ENCODE measurements around the gene ZMIZ1.
"Not testable (repeated sequence)": the region's sequence is repeated elsewhere in the genome, so short reads cannot be mapped to it uniquely, and the experiment has no call there.

The ZMIZ1 gene

DNA sequence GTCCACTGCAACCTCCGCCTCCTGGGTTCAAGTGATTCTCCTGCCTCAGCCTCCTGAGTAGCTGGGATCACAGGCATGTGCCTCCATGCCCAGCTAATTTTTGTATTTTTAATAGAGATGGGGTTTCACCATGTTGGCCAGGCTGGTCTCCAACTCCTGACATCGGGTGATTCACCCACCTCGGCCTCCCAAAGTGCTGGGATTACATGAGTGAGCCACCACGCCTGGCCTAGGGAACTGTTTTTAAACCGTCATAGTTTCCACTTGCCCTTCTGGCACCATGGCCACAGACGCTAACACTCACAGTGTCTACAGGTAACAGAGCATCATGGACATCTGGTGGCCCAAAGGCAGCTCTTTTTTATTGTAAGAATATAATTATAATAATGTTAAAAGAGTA lies 32.4 kb upstream of the ZMIZ1 start:
- peaks cover 10% of the 10 kb centered on the region for H3K4me1 ChIP-seq (ENCODE audit: control insufficient read depth, insufficient read depth, low read length)
- not testable (repeated sequence) for H3K9ac ChIP-seq (ENCODE audit: low read depth, low read length); H3K9me3 ChIP-seq (ENCODE audit: control insufficient read depth, insufficient read depth, low read length); H3K27ac ChIP-seq (ENCODE audit: low read depth, low read length); H3K4me3 ChIP-seq (ENCODE audit: low read depth, low read length); H3K36me3 ChIP-seq (ENCODE audit: control insufficient read depth, insufficient read depth, low read length); H3K27me3 ChIP-seq (ENCODE audit: control insufficient read depth, insufficient read depth, low read length)

DNA sequence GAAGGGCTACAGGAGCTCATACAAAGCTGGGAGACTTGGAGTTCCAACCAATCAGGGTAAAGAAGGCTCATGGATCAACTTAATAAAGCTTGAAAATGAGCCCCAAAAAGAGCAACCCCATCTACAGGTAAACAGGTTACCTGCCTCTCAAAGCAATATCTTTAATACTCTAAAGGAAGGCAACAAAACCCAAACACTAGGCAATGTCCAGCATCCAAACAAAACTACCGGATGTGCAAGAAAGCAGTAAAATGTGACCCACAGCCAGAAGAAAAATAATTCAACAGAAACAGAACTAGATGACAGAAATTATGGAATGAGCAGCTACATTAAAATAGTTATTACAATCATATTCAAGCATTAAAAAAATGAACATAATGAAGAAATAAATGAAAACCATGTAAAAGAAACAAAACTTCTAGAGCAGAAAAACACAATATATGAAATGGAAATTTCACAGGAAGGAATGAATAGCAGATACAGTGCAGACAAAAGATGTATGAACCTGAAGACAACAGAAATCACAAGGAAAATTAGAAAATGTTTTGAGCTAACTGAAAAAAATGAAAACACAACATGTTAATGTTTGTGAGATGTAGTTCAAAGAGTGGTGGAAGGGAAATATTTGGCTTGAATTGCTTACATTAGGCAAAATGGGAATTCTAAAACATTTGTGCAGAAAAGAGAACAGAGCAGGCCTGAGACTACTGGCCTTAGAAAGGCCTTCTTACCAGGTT lies 30.5 kb upstream of the ZMIZ1 start:
- Histone ChIP-seq H3K27me3 (ENCODE audit: control insufficient read depth, insufficient read depth, low read length) (peaks cover 7% of the 10 kb centered on the region), H3K9me3 (ENCODE audit: control insufficient read depth, insufficient read depth, low read length) (no peaks in the 10 kb centered on the region), H3K4me1 (ENCODE audit: control insufficient read depth, insufficient read depth, low read length) (peaks cover 10% of the 10 kb centered on the region), H3K36me3 (ENCODE audit: control insufficient read depth, insufficient read depth, low read length) (no peaks in the 10 kb centered on the region), H3K4me3 (ENCODE audit: low read depth, low read length) (no peak overlapping the region), H3K27ac (ENCODE audit: low read depth, low read length) (no peak overlapping the region), H3K9ac (ENCODE audit: low read depth, low read length) (no peak overlapping the region)

DNA sequence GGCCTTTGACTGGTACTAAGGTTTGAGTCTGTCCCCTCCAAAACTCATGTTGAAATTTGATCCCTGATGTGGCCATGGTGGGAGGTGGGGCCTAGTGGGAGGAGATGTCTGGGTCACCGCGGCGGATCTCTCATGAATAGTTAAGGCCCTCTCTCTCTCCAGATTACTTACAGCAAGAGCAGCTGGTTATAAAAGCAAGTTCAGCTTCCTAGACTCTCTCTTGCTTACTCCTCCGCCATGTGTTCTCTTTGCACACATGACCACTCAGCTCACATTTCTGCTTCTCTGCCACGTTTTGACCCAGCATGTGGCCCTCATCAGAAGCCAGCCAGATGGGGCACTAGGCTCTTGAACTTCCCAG lies 29.9 kb upstream of the ZMIZ1 start:
- H3K27ac ChIP-seq (ENCODE audit: low read depth, low read length), result no peak overlapping the region
- peaks cover 10% of the 10 kb centered on the region for H3K4me1 ChIP-seq (ENCODE audit: control insufficient read depth, insufficient read depth, low read length)
- H3K4me3 ChIP-seq (ENCODE audit: low read depth, low read length), result no peak overlapping the region
- no peaks in the 10 kb centered on the region for H3K36me3 ChIP-seq (ENCODE audit: control insufficient read depth, insufficient read depth, low read length)
- H3K9ac ChIP-seq (ENCODE audit: low read depth, low read length), result no peak overlapping the region
- peaks cover 7% of the 10 kb centered on the region for H3K27me3 ChIP-seq (ENCODE audit: control insufficient read depth, insufficient read depth, low read length)
- H3K9me3 ChIP-seq (ENCODE audit: control insufficient read depth, insufficient read depth, low read length), result no peaks in the 10 kb centered on the region

DNA sequence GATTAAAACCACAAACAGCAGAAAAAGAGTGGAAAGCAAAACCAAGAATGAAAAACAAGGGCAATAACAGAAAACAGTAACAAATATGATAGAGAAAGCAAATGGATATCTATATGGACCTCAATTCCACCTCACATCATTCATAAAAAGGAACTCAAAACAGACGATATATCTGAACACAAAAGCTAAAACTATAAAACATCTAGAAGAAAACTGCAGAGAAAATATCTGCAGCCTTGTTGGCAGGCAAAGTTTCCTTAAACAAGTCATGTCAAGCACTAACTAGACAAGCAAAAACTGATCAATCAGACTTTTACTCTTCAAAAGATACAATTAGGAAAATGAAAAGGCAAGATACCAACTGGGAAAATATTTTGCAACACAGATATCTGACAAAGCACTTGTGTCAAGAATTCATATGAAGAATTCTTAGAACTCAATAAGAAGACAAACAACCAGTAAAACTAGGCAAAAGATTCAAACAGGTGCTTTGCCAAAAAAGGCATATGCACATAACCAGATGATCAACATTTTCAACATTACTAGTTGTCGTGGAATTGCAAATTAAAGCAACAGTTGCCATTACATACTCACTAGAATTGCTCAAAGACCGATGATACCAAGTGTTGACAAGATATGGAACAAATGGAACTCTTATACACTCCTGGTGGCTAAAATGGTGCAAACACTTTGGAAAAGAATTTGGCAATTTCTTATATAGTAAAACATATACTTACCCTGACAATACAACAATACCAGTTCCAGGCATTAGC lies 25.9 kb upstream of the ZMIZ1 start:
- peaks cover 14% of the 10 kb centered on the region for H3K4me1 ChIP-seq (ENCODE audit: control insufficient read depth, insufficient read depth, low read length)
- H3K9me3 ChIP-seq (ENCODE audit: control insufficient read depth, insufficient read depth, low read length), result no peaks in the 10 kb centered on the region
- H3K27me3 ChIP-seq (ENCODE audit: control insufficient read depth, insufficient read depth, low read length), result peaks cover 7% of the 10 kb centered on the region

DNA sequence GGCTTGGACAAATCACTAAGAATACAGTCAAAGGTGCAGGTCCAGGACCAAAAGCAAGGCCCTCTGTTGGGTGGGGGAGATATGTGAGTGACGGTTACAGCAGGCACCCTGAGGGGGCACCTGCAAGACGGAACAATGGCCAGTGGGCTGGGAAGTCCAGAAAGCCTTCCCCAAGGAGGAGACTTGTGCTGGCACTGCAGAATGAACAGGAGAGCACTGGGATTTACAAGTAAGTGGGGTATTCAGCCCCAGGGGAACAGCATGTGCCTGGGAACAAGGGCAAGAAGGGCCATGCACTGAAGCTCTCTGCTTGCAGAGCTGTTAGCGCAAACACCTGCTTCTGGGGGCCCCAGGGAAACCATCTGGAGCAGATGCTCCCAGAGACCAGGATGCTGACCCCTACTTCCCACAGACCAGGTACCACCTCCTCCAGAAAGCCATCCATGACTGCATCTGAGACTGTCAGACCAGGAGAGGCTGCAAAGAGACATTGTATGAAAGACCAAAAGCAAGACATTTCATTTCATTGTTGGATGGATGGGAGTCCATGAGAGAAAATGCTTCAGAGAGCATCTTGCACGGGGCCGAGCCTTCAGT lies 24.6 kb upstream of the ZMIZ1 start:
- H3K27ac ChIP-seq (ENCODE audit: low read depth, low read length), result no peak overlapping the region

More for the DNA sequence above, 25.9 kb upstream of the ZMIZ1 start:
- no peak overlapping the region for H3K4me3 ChIP-seq (ENCODE audit: low read depth, low read length)
- H3K9ac ChIP-seq (ENCODE audit: low read depth, low read length), result no peak overlapping the region
- no peaks in the 10 kb centered on the region for H3K36me3 ChIP-seq (ENCODE audit: control insufficient read depth, insufficient read depth, low read length)
- no peak overlapping the region for H3K27ac ChIP-seq (ENCODE audit: low read depth, low read length)

DNA sequence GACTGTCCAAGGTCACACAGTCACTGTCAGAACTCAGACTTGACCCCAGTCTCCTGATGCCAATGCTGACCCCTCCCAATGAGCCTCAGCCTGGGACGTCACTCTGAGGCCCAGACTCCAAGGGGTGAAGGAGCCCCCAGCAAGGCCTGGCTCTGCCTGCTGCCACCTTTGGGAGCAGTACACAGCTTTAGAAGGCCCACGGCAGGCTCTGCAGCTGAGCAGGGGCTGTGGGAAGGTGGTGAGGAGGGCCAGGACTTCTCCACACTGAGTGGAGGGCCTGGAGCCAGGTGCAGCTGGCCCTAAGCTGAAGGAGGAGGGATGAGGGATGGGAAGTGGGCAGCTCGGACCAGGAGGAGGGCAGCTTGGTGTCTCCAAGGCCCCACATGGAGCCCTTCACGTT lies 23.9 kb upstream of the ZMIZ1 start:
- H3K27ac ChIP-seq (ENCODE audit: low read depth, low read length), result no peak overlapping the region
- no peaks in the 10 kb centered on the region for H3K36me3 ChIP-seq (ENCODE audit: control insufficient read depth, insufficient read depth, low read length)
- no peak overlapping the region for H3K9ac ChIP-seq (ENCODE audit: low read depth, low read length)
- no peak overlapping the region for H3K4me3 ChIP-seq (ENCODE audit: low read depth, low read length)
- peaks cover 7% of the 10 kb centered on the region for H3K27me3 ChIP-seq (ENCODE audit: control insufficient read depth, insufficient read depth, low read length)
- peaks cover 4% of the 10 kb centered on the region; the same call in 1 of the 2 replicates for H3K4me1 ChIP-seq (ENCODE audit: control insufficient read depth, insufficient read depth, low read length)
- H3K9me3 ChIP-seq (ENCODE audit: control insufficient read depth, insufficient read depth, low read length), result no peaks in the 10 kb centered on the region

More for the DNA sequence above, 24.6 kb upstream of the ZMIZ1 start:
- Histone ChIP-seq H3K27me3 (ENCODE audit: control insufficient read depth, insufficient read depth, low read length) (peaks cover 7% of the 10 kb centered on the region), H3K9ac (ENCODE audit: low read depth, low read length) (no peak overlapping the region), H3K4me3 (ENCODE audit: low read depth, low read length) (no peak overlapping the region), H3K9me3 (ENCODE audit: control insufficient read depth, insufficient read depth, low read length) (no peaks in the 10 kb centered on the region), H3K4me1 (ENCODE audit: control insufficient read depth, insufficient read depth, low read length) (peaks cover 5% of the 10 kb centered on the region), H3K36me3 (ENCODE audit: control insufficient read depth, insufficient read depth, low read length) (no peaks in the 10 kb centered on the region)

DNA sequence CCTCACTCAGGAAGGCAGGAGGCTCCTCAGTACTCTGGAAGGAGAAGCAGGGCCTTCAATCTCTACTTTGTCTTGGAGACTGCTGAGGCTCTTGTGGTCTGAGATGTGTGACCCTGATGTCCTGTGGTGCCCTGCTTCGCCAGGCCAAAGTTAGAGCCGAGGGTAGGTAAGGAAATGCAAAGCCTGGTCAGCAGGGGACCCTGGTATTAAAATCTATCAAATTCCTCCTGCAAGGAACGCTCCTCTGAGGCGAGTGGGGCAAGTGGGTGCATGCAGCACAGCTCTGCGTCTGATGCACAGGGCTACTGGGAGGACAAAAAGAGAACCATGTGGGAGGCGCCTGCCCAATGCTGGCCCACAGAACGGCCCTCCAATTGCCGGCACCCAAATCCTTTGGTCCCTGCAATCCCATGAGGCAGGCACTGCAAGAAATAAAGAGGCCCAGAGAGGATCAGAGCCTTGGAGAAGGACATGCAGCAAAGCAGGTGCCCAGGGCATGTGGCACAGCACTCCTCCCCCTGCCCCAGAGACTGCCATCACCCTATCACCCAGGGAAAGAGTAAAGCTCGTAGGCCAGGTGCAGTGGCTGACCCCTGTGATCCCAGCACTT lies 23.1 kb upstream of the ZMIZ1 start:
- Histone ChIP-seq H3K4me1 (ENCODE audit: control insufficient read depth, insufficient read depth, low read length) (peaks cover 7% of the 10 kb centered on the region; the same call in 1 of the 2 replicates), H3K9me3 (ENCODE audit: control insufficient read depth, insufficient read depth, low read length) (no peaks in the 10 kb centered on the region), H3K27ac (ENCODE audit: low read depth, low read length) (no peak overlapping the region)

DNA sequence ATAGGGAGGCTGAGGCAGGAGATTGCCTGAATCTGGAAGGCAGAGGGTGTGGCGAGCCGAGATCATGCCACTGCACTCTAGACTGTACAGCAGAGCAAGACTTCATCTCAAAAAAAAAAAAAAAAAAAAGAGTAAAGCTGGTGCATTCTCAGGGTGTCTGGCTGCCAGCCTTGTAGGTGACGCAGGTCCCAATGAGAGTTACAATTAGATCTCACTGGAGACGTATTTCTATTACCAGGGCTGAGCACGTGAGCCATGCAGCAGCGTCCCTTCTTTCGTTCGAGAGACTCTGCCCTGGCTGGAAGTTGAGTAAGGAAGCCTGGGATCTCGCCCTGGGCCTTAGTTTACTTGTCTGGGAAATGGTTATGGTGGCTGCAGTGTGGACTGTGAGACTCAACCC lies 22.4 kb upstream of the ZMIZ1 start:
- no peaks in the 10 kb centered on the region for H3K9me3 ChIP-seq (ENCODE audit: control insufficient read depth, insufficient read depth, low read length)
- H3K4me3 ChIP-seq (ENCODE audit: low read depth, low read length), result no peak overlapping the region
- no peak overlapping the region for H3K9ac ChIP-seq (ENCODE audit: low read depth, low read length)
- no peak overlapping the region for H3K27ac ChIP-seq (ENCODE audit: low read depth, low read length)
- peaks cover 11% of the 10 kb centered on the region; the same call in 1 of the 2 replicates for H3K4me1 ChIP-seq (ENCODE audit: control insufficient read depth, insufficient read depth, low read length)
- H3K36me3 ChIP-seq (ENCODE audit: control insufficient read depth, insufficient read depth, low read length), result no peaks in the 10 kb centered on the region
- H3K27me3 ChIP-seq (ENCODE audit: control insufficient read depth, insufficient read depth, low read length), result peaks cover 7% of the 10 kb centered on the region

More for the DNA sequence above, 23.1 kb upstream of the ZMIZ1 start:
- Histone ChIP-seq H3K9ac (ENCODE audit: low read depth, low read length) (no peak overlapping the region), H3K36me3 (ENCODE audit: control insufficient read depth, insufficient read depth, low read length) (no peaks in the 10 kb centered on the region), H3K27me3 (ENCODE audit: control insufficient read depth, insufficient read depth, low read length) (peaks cover 7% of the 10 kb centered on the region), H3K4me3 (ENCODE audit: low read depth, low read length) (no peak overlapping the region)

DNA sequence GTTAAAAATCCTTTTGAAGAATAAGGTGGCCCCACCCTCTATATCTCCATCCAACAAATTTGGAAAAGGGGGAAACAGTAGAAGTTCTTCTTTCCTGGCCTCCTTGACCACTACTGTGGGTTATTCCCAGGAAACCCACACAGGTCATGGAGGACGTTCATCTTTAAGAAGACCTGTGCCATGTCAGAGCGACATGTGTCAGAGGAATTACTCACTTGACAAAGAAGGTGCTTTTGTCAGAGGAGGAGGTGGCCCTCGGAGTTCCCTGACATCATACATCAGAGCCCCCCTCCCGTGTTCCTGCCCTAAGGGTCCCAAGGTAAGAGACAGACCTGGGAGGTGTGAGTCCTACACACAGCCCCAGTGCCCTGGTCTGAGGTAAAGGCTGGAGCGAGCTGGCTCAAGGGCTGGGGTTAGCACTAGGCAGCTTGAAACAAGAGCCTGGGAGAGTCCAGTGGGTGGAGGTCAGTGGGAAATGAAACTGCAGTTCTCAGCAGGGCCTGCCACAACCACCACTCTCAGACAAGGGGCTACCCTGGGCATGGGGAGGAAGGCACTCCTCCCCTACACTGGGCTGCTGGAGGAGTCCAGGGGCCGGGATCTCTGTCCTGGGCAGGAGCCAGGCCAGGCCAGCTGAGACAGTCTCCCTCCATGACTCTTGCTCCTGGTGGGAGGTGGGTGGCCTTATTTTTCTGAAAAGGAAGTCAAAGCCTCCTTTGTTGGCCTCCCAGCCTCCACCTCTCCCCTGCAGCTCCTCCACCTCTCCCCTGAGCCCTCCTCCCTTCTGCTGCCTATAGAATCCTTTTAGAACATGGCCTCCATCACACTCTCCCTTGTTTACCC lies 21.8 kb upstream of the ZMIZ1 start:
- no peak overlapping the region for H3K9ac ChIP-seq (ENCODE audit: low read depth, low read length)
- no peak overlapping the region for H3K4me3 ChIP-seq (ENCODE audit: low read depth, low read length)
- peaks cover 7% of the 10 kb centered on the region for H3K27me3 ChIP-seq (ENCODE audit: control insufficient read depth, insufficient read depth, low read length)
- H3K27ac ChIP-seq (ENCODE audit: low read depth, low read length), result no peak overlapping the region
- H3K4me1 ChIP-seq (ENCODE audit: control insufficient read depth, insufficient read depth, low read length), result peaks cover 16% of the 10 kb centered on the region; the same call in 1 of the 2 replicates
- no peaks in the 10 kb centered on the region for H3K9me3 ChIP-seq (ENCODE audit: control insufficient read depth, insufficient read depth, low read length)
- no peaks in the 10 kb centered on the region for H3K36me3 ChIP-seq (ENCODE audit: control insufficient read depth, insufficient read depth, low read length)

DNA sequence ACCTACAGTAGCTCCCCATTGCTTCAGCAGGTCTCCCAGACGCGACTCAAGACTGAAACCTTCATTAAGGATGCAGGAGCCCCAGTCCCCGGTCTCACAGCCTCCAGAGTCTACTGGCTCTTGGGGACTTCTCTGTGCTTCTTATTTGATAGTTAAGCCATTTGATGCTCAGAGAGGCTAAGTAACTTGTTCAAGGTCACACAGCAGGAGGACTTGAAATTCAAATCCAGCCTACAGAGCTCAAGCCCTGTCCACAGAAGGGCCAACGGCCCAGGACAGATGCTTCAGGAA lies 21.2 kb upstream of the ZMIZ1 start:
- no peaks in the 10 kb centered on the region for H3K9me3 ChIP-seq (ENCODE audit: control insufficient read depth, insufficient read depth, low read length)
- no peak overlapping the region for H3K9ac ChIP-seq (ENCODE audit: low read depth, low read length)
- H3K4me3 ChIP-seq (ENCODE audit: low read depth, low read length), result no peak overlapping the region
- peaks cover 17% of the 10 kb centered on the region; the same call in 1 of the 2 replicates for H3K4me1 ChIP-seq (ENCODE audit: control insufficient read depth, insufficient read depth, low read length)
- peaks cover under 1% of the 10 kb centered on the region; the same call in 1 of the 2 replicates for H3K27me3 ChIP-seq (ENCODE audit: control insufficient read depth, insufficient read depth, low read length)
- no peak overlapping the region for H3K27ac ChIP-seq (ENCODE audit: low read depth, low read length)
- no peaks in the 10 kb centered on the region for H3K36me3 ChIP-seq (ENCODE audit: control insufficient read depth, insufficient read depth, low read length)

Measured in HUES48 (cell line).